ENCODE measurements around the gene PTH2R. TPM values are rescaled to one million over a fixed set of nuclear protein-coding genes. Genes with fewer than 3 reads are reported as not detected.
"Not testable (repeated sequence)": the region's sequence is repeated elsewhere in the genome, so short reads cannot be mapped to it uniquely, and the experiment has no call there.

PTH2R gene
- total RNA-seq, 3 donors from 2014 or later, result 0.64 to 3.3 (median 1.2) TPM

GRCh38 chr2:208370881-208371633 lies 35.5 kb upstream of the PTH2R start:
- Histone ChIP-seq H3K4me1 (no peaks in the 10 kb centered on the region), H3K27me3 (no peaks in the 10 kb centered on the region), H3K27ac (no peak overlapping the region), H3K9me3 (no peaks in the 10 kb centered on the region), H3K36me3 (no peaks in the 10 kb centered on the region), H3K4me3 (no peak overlapping the region)
- intact Hi-C loops (cut with DNase I; ENCODE audit: low total_unique reads), result no loop called here
- DNase-seq (ENCODE audit: low spot score in 2 of 2), result no peak
- no peak for TF ChIP-seq CTCF (IDR thresholded peaks at IDR 0.05)
- no peak for TF ChIP-seq POLR2A (IDR thresholded peaks at IDR 0.05)
- TF ChIP-seq POLR2AphosphoS5 (IDR thresholded peaks at IDR 0.05), result no peak

GRCh38 chr2:208371634-208371935 lies 35.0 kb upstream of the PTH2R start:
- no peaks in the 10 kb centered on the region for H3K4me1 ChIP-seq
- no peaks in the 10 kb centered on the region for H3K9me3 ChIP-seq
- H3K4me3 ChIP-seq, result no peak overlapping the region
- no peak for DNase-seq (ENCODE audit: low spot score in 2 of 2)
- H3K27me3 ChIP-seq, result no peaks in the 10 kb centered on the region
- no peak for TF ChIP-seq POLR2AphosphoS5 (IDR thresholded peaks at IDR 0.05)
- TF ChIP-seq CTCF (IDR thresholded peaks at IDR 0.05), result no peak
- no peak for TF ChIP-seq POLR2A (IDR thresholded peaks at IDR 0.05)
- no peaks in the 10 kb centered on the region for H3K36me3 ChIP-seq
- no peak overlapping the region for H3K27ac ChIP-seq
- intact Hi-C loops (cut with DNase I; ENCODE audit: low total_unique reads), result no loop called here

GRCh38 chr2:208373460-208374089 lies 33.0 kb upstream of the PTH2R start:
- intact Hi-C loops (cut with DNase I; ENCODE audit: low total_unique reads), result no loop called here

GRCh38 chr2:208375491-208376068 lies 31.0 kb upstream of the PTH2R start:
- no peak overlapping the region for H3K4me3 ChIP-seq
- intact Hi-C loops (cut with DNase I; ENCODE audit: low total_unique reads), result no loop called here

More at GRCh38 chr2:208373460-208374089, 33.0 kb upstream of the PTH2R start:
- TF ChIP-seq POLR2A (IDR thresholded peaks at IDR 0.05) (no peak), CTCF (IDR thresholded peaks at IDR 0.05) (peak; percentile 38 to 72 (median 55))
- Histone ChIP-seq H3K4me3 (no peak overlapping the region), H3K4me1 (no peaks in the 10 kb centered on the region), H3K9me3 (no peaks in the 10 kb centered on the region), H3K27ac (no peak overlapping the region), H3K27me3 (no peaks in the 10 kb centered on the region), H3K36me3 (no peaks in the 10 kb centered on the region)
- DNase-seq (ENCODE audit: low spot score in 2 of 2), result no peak

GRCh38 chr2:208377344-208377860 lies 29.2 kb upstream of the PTH2R start:
- H3K27ac ChIP-seq; H3K9me3 ChIP-seq; H3K27me3 ChIP-seq; H3K4me1 ChIP-seq; DNase-seq (ENCODE audit: low spot score in 2 of 2); intact Hi-C loops (cut with DNase I; ENCODE audit: low total_unique reads); H3K36me3 ChIP-seq; H3K4me3 ChIP-seq: not testable (repeated sequence)

More at GRCh38 chr2:208375491-208376068, 31.0 kb upstream of the PTH2R start:
- TF ChIP-seq POLR2A (IDR thresholded peaks at IDR 0.05) (no peak), POLR2AphosphoS5 (IDR thresholded peaks at IDR 0.05) (no peak), CTCF (IDR thresholded peaks at IDR 0.05) (no peak)
- Histone ChIP-seq H3K36me3 (no peaks in the 10 kb centered on the region), H3K4me1 (no peaks in the 10 kb centered on the region), H3K9me3 (no peaks in the 10 kb centered on the region), H3K27ac (no peak overlapping the region), H3K27me3 (no peaks in the 10 kb centered on the region)
- no peak for DNase-seq (ENCODE audit: low spot score in 2 of 2)

All from breast epithelium (tissue), 4 donors.